Measurements from ENCODE around the gene ATXN10.

Gene ATXN10

DNA sequence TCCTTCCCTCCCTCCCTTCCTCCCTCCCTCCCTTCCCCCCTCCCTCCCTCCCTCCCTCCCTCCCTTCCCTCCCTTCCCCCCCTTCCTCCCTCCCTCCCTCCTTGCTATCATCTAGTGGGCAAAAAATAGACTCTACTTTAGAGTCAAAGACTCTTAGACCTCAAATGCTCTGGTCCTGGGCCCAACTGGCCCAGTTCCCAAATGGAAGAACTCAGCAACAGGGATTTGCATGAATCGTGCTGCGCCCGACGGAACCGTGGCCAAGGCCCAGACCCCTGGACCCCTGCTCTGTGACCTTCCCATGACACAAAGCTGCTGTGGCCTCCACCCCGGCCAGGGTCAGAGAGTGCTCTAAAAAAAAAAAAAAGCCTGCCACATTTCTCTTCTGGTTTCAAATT lies 207.9 kb downstream of the ATXN10 start:
- no peak for TF ChIP-seq CTCF (IDR thresholded peaks at IDR 0.05; ENCODE audit: low read depth, low read length)

GRCh38 chr22:45880091-45880715 lies 208.6 kb downstream of the ATXN10 start:
- DNase-seq (ENCODE audit: extremely low read depth, low read depth): no peak
- TF ChIP-seq CTCF (IDR thresholded peaks at IDR 0.05; ENCODE audit: low read depth, low read length): no peak

More for the DNA sequence above, 207.9 kb downstream of the ATXN10 start:
- no peak for DNase-seq (ENCODE audit: extremely low read depth, low read depth)

DNA sequence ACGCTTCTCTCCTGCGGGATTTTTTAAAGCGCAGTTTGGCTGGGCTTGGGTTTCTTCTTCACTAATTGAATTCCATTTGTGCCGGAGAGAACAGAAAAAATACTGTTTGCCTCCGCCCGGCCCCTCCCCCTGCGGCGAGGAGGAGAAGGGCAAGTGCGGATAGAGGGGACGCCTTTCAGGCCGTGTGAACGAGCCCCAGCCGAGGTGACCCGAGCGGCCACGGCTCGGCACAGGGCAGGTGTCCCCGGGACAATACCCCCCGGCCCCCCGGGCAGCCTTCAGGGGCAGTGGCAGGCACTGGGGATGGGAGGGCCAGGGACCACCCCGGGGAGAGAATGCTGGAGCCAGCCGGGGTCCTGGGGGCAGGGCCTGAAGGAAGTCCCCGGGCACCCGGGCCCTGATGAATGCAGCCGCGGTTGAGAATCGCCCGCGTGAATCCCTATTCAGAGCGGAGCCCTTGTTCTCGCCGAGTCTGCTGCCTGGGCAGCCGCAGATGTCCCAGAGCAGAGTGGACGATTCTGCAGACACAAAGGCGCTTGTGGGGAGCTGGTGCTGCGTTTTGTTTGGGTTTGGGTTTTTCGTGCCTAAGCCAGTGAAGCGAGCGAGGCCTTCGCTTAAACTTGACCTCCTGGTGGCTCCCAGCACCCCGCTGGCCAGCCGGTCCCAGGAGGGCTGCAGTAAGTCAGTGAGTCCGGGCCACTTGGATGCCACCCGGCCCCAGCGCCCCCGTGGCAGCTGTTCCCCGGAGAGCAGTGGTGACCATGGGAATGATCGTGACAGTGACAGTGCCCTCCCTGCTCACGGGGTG lies 209.3 kb downstream of the ATXN10 start:
- no peak for TF ChIP-seq CTCF (IDR thresholded peaks at IDR 0.05; ENCODE audit: low read depth, low read length)

GRCh38 chr22:45881524-45881875 lies 209.9 kb downstream of the ATXN10 start:
- no peak for TF ChIP-seq CTCF (IDR thresholded peaks at IDR 0.05; ENCODE audit: low read depth, low read length)
- DNase-seq (ENCODE audit: extremely low read depth, low read depth): no peak

More for the DNA sequence above, 209.3 kb downstream of the ATXN10 start:
- no peak for DNase-seq (ENCODE audit: extremely low read depth, low read depth)

DNA sequence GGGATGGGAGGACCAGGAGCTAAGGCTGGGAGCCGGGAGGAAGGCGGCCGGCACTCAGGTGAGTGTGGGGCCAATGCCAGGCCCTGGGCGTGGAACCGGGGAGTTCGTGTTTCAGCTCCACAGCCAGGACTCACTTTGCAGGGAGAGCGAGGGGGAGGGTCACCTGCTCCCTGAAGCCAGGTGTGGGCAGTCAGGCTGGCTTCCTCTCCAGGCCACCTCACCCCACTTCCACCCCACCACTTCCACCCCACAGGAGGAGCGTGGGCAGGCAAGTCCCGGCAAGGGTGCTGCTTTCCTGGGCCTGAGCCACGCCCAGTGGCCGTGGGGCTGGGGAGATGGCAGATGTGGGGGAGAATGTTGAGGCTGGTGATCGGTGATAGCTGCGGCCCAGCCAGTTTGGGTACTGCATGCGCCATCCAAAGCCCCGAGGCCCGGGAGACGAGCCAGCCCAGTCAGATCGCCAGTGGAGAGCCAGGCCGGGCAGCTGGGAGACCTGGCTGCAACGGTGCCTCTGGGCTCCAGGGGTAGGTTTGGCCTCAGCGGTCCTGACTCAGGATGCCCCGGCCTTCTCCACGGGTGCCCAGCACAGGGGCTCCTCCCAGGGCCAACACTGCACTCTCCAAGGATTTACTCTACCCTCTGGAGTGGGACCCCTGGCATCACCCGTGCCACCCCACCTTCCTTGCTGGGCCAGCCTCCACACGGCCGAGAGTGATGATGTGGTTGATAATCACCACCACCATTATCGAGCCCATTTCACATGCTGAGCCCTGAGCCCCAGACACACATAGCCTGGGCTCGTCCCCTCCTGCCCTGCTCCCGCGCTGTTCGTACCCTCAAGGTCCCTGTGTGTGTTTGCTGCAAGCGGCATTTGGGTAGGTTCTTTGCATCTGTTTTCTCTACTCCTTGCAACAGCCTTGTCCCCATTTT lies 211.5 kb downstream of the ATXN10 start:
- no peak for DNase-seq (ENCODE audit: extremely low read depth, low read depth)
- no peak for TF ChIP-seq CTCF (IDR thresholded peaks at IDR 0.05; ENCODE audit: low read depth, low read length)

GRCh38 chr22:45883811-45884170 lies 212.2 kb downstream of the ATXN10 start:
- no peak for TF ChIP-seq CTCF (IDR thresholded peaks at IDR 0.05; ENCODE audit: low read depth, low read length)
- DNase-seq (ENCODE audit: extremely low read depth, low read depth): no peak

Measured in AG09319 (cell line).